NCI-H1105 (cell line): Measurements from ENCODE around the gene KRTAP9-9.
"Not testable (repeated sequence)": the region's sequence is repeated elsewhere in the genome, so short reads cannot be mapped to it uniquely, and the experiment has no call there.

Experiments
- DNase-seq: peaks from one replicate; lab custom pipeline; 2025; lab: John Stamatoyannopoulos, UW

The KRTAP9-9 gene

DNA sequence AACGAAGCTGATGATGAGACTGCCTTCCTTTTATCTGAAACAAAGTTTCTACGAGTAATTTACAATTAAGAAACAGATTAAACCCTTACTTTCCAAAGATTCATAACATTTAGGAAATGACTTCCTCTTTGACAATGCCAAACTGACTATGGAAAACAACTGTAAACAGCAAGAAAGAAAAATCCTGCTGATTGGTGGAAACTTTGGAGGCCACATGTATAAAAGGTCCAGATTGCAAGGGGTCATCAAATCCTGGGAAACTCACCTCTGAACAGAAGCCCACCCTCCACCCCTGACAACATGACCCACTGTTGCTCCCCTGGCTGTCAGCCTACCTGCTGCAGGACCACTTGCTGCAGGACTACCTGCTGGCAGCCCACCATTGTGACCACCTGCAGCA is 9.9 kb downstream of the KRTAP9-9 start, which contains the start of gene KRTAP9-6:
Gene KRTAP9-6, plus strand, starts transcription at position 301 of the 400 bp plus-strand sequence. Its CDS starts 0 bp downstream, at position 301.
- DNase-seq: no peak

DNA sequence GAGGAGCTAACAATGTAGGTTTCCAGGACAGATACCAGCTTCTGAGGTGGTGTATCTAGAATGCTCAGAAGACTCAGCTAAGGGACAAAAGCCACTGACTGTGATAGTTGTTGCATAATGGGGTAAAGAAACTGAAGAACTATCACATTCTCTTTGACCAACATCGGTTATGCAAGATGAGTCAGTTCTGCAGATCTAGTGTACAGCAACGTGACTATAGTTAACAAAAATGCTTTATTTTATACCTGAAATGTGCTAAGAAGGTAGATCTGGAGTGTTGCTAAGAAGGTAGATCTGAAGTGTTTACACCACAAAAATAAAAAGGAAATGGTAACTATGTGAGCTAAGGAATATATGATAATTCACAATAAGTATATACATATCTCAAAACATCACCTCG is 12.5 kb downstream of the KRTAP9-9 start:
- no peak for DNase-seq

DNA sequence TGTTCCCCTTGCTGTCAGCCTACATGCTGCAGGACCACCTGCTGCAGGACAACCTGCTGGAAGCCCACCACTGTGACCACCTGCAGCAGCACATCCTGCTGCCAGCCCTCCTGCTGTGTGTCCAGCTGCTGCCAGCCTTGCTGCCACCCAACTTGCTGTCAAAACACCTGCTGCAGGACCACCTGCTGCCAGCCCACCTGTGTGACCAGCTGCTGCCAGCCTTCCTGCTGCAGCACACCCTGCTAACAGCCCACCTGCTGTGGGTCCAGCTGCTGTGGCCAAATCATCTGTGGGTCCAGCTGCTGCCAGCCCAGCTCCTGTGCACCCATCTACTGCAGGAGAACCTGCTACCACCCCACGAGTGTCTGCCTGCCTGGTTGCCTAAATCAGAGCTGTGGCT is 16.1 kb downstream of the KRTAP9-9 start:
- DNase-seq: not testable (repeated sequence)

DNA sequence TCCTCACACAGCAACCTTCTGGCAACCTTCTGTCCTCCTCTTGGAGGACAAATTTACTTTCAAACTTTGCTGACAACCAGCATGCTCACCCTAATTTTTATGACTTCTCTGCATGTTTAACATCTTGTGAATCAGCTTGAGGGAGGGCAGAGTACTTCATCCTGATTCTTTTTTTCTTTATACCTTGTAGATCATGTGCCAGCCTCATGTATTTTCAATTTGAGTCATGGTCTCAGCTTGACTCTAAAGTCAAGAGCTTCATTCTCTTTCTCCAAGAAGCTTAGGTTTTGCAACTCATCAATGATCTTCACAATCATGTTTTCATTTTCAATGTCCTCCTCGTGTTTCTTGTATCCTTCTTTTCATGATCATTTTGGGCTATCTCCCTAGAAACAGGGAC is 16.7 kb downstream of the KRTAP9-9 start:
- DNase-seq: no peak

DNA sequence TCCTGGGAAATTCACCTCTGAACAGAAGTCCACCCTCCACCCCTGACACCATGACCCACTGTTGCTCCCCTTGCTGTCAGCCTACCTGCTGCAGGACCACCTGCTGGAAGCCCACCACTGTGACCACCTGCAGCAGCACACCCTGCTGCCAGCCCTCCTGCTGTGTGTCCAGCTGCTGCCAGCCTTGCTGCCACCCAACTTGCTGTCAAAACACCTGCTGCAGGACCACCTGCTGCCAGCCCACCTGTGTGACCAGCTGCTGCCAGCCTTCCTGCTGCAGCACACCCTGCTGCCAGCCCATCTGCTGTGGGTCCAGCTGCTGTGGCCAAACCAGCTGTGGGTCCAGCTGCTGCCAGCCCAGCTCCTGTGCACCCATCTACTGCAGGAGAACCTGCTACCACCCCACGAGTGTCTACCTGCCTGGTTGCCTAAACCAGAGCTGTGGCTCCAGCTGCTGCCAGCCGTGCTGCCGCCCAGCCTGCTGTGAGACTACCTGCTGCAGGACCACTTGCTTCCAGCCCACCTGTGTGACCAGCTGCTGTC is 20.5 kb downstream of the KRTAP9-9 start, which contains the start of gene KRTAP9-7:
Gene KRTAP9-7, plus strand, starts transcription at position 51 of the 543 bp plus-strand sequence. Its CDS starts 0 bp downstream, at position 51.
- not testable (repeated sequence) for DNase-seq

DNA sequence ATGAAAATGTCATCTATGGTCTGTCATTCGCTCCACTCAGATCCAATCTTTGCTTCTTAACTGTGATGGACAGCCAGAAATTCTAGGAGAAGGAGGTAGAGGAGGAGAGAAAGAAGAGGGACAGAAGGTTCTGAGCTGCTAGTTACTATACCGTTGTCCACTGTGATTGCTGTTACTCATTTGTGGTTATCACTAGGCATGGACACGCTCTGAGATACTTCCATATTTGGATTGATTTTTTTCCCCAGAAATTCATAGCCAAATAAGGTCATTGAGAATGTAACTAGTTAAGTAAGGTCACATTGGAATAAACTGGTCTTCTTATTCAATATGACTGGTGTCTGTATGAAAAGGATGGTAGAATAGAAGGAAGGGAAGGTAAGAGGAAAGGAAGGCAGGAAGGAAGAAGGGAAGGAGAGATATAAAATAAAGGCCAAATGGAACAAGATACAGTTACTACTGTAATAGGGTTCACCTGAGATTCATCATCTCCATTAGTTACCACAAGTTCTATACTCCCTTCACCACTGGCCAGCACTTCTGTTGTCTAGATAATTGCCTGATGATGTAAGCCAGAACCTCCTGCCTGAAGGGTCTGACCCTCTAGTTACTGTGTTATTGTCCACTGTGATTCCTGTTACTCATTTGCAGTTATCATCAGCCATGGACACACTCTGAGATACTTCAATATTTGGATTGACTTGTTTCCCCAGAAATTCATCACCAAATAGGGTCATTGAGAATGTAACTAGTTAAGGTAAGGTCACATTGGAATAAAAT is 23.2 kb downstream of the KRTAP9-9 start:
- DNase-seq: no peak

DNA sequence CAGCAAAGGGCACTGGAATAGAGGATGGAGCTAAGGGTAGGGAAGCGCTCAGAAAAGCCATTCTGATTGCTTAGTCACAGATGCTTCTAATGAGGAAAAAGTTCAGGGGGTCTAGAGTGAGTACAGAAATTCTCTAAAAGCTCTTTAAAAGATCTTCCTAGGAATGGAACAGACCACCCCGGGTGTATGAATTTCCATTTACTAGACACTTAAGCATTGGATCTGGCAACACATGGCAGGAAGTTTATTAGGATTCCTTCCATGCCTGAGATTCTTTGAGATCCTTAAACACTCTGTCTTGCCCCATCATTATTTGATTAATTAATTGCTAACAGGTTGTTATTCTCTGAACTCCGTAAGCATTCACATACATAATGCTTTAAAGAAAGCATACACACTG is 28.9 kb downstream of the KRTAP9-9 start:
- DNase-seq: no peak

DNA sequence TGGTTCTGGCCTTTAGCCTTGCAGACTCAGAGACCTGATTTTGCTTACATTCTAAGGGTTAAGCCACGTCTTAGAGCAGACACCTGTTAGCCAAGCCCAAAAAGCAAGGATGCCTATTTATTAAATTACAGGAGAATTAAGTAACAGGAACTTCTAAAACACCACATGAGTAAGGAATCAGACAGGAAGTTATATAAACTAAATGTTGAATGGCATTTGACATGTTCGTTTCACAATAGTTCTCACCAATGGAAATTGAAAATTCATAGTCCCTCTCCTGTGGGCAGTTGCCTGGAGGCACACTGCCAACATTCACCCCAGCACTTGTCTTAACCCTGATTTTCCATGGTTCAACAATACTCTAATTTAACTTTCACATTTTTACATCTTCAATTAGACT is 29.4 kb downstream of the KRTAP9-9 start:
- DNase-seq: no peak

DNA sequence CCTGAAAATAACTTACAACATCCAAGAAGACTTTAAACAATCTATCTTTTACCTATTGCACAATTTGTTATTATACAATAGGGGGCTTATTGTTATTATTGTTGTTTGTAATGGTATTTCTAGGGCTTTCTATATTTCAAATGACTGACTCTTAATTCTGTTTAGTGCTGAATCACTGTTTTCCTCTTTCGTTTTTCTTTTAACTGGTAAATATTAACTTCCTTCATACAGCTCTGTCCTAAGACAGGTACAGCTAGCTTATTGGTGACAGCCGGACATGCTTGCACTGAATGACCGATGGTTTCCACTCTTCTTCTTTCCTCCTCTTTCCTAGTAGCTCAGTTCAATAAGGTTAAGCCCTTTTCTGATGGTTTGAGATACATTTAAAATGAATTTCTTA is 31.9 kb downstream of the KRTAP9-9 start:
- no peak for DNase-seq

DNA sequence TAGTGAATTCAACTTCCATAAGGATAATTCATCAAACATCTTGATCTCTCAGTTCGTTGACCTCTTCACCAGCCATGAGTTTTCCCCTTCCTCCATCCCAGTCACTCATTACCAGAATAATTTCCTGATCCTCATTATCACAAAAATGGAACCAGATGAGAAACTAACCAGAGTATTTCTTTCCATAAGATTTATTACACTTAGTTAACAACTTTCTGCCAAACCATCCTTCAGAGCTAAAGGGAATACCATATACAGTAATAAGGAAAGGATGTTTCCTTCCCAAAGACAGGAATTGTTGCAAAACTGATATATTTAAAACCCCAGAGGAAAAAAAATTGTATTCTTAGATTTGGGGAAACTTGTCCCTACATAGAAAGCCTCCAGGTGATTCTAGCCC is 38.8 kb downstream of the KRTAP9-9 start:
- DNase-seq: no peak

DNA sequence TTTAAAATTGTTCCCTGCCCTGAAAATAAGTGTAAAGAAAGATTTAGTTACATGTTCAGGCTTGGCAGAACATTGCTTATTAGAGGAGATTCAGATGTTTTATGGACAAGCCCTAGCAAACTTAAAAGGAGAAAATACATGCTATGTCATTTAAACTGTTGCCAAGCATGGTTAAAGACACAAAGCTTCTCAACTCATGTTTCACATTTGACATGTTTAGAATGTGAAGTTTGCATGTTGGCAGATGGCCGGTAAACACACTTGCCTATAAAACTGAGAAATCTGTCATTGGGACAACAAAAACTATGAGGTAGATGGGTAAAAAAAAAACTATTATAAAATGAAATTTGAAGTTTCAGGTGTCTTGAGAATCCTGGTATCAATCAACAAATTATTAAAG is 41.7 kb downstream of the KRTAP9-9 start:
- DNase-seq: no peak

DNA sequence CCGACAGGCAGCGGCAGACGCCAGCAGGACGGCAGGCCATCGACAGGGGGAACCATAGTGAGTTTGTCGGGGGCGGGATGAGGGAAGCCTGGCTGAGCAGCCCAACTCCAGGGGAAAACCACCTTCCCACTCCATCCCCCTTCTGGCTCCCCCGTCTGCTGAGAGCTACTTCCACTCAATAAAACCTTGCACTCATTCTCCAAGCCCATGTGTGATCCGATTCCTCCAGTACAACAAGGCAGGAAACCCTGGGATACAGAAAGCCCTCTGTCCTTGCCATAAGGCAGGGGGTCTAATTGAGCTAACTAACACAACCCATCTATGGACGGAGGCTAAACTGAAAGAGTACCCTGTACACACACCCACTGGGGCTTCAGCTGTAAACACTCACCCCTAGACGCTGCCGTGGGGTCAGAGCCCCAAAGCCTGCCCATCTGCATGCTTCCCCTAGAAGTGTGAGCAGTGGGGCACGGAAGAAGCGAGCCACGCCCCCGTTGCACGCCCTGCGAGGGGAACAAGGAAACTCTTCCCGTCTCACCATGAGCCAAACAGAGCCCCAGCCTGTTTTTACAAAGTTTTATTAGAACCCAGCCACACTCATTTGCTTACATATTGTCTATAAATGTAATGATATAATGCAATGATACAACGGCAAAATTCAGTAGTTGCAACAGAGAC is 43.4 kb downstream of the KRTAP9-9 start:
- no peak for DNase-seq

DNA sequence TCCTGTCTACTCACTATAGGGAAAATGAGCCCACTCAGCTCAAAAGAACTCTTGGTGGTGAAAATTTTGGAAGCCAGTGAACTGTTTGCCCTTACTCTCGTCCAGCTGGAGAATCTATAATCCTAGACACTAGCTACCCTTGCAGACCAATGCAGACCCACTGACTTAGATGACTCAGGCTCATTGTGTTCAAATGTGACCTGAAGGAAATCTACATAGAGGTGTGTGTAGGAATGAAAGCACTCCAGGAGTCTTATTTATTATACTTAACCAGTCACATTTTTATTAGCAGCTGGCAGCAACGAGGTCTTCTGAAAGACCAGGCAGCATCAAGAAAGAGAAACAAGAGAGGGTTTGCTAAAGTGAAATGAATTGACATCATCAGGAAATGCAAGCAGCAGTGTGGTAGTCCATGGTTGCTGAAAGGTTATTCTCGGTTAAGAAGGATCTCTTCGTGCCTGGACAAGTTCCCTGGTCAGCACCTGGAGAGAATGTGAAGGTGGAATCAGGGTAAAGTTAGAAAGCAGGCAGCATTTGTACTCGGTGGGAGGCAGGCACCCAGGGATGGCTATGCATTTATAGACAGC is 46.1 kb downstream of the KRTAP9-9 start:
- no peak for DNase-seq

DNA sequence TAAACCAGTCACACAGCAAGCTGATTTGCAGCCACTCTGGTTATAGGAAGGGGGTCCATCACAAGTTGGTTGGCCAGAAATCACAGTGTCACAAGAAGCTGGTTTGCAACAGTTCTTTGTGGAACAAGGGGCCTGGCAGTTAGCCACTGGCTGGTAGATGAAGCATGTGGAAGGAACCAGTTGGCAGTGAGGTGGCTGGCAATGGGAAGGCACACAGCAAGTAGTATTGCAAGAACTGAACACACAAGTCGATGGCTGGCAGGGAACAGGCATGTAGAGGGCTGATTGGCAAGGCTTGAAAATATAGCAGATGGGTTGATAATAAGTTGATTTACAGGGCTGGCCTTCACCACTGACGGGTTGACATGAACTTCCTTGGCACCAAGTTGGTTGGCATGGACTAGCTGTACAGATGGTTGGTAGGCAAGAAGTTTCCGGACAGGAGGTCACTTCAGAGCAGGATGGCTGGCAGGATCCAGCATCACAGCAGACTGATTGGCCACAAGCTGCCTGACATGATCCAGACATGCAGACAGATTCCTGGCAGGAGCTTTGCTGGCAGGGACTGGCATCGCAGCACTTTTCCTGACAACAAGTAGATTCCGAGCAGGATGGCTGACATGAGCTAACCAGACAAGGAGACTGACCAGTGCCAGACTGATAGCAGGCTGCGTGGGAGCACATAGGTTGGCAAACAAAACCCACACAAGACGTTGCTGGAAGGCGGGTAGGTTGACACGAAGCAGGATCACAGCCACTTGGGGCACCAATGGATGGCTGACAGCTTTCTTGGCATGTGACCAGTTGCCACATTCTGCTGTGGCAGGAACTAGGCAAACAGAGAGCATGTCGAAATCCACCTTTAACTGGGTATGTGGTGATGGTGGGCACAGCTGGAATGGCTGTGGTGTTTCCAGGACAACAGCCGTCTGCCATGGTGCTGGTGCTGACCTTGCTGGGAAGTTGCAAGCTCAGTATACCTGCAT is 47.0 kb downstream of the KRTAP9-9 start, which contains the start of gene KRTAP29-1:
Gene KRTAP29-1, minus strand, starts transcription at position 936 of the 986 bp plus-strand sequence. Its CDS starts 0 bp downstream, at position 936.
- DNase-seq: no peak

DNA sequence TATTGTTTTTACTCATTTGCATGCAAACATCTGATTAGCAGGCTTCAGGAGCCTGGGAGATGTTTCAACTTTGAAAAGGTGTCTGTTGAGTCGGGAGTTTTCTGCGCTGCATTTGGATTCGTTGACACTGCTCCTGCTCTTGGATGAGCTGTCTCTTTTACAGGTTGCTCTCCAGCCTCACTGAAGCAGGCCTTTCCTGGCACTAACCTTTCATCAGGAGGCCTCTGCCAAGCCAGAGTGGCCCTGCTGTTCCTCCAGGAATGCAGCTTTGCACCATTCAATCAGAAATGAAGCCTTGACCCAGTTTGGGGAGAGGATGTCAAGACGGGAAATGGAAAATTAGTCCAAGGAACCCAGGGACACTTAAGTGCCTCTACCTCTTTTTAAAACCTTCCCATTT is 47.8 kb downstream of the KRTAP9-9 start:
- no peak for DNase-seq

DNA sequence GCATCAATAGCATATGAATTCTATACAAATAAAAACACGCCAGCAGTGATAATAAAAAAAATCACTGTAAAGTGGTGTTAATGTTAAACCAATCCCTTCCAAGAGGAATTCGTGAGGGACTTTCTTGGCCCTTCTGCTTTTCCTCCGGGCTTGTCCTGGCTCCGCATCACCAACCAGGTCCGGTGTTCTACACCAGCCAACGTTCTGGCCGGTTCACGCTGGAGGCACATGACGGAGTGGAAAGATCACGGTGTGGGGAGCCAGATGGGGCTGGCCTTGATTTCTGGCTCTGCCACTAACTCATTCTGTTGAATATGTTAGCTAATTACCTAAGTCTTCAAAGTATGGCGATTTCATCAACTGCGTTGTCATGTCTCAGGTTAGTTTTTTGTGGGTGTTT is 48.9 kb downstream of the KRTAP9-9 start:
- no peak for DNase-seq
